HEK293T (cell line): ENCODE data around the gene ZBTB46.

Experiments used
- BHLHE40 ChIP-seq: fragments of 450-650 bp; IDR thresholded peaks from 2 replicates; pipeline ENCODE4 v1.6.1; 2016; ENCODE audit warnings: mild to moderate bottlenecking, moderate library complexity, borderline replicate concordance
- CTBP1 ChIP-seq: fragments of 450-650 bp; IDR thresholded peaks from 2 replicates; pipeline ENCODE4 v1.6.1; 2016; ENCODE audit warnings: borderline replicate concordance
- HDGF ChIP-seq: fragments of 450-650 bp; IDR thresholded peaks from 2 replicates; pipeline ENCODE4 v1.6.1; 2017; ENCODE audit warnings: antibody characterized with exemption, borderline replicate concordance
- L3MBTL2 ChIP-seq: fragments of 450-650 bp; conservative IDR thresholded peaks from 2 replicates; pipeline ENCODE4 v1.6.1; 2016; ENCODE audit warnings: mild to moderate bottlenecking
- PKNOX1 ChIP-seq: fragments of 450-650 bp; IDR thresholded peaks from 2 replicates; pipeline ENCODE4 v1.6.1; 2016
- SP1 ChIP-seq: fragments of 450-650 bp; IDR thresholded peaks from 2 replicates; pipeline ENCODE4 v1.6.1; 2017
- SUZ12 ChIP-seq: fragments of 450-650 bp; IDR thresholded peaks from 2 replicates; pipeline ENCODE4 v1.6.1; 2016; ENCODE audit warnings: mild to moderate bottlenecking
- ZNF384 ChIP-seq: fragments of 450-650 bp; IDR thresholded peaks from 2 replicates; pipeline ENCODE4 v1.6.1; 2016

DNA sequence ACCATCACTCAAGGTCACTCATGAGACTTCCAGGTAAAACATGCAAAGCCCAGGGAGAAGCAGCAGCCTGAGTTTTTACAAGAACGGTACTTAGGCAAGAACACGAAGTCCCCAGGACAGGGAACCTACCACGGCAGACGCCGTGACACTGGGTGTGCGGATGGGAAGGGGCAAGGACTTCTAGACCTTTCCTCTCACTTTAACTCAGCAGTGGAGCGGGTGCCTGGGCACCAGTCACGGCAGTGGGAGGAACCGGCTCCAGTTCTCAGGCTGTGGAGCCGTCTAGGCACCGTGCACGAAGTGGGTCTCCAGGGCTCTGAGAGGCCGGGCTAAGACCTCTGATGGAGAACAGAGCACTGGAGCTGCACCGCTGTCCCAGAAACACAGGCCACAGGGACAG, 2.5 kb downstream of the ZBTB46 start:
- TF ChIP-seq ZNF384 (no peak), SUZ12 (no peak), L3MBTL2 (no peak), HDGF (no peak), BHLHE40 (no peak), SP1 (no peak), PKNOX1 (no peak), CTBP1 (no peak)
